Gastrocnemius medialis (tissue), 4 donors: ENCODE results near the gene DEPP1. TPM values are rescaled to one million over a fixed set of nuclear protein-coding genes. Genes with fewer than 3 reads are reported as not detected.

Experiments
- ATAC-seq, 2 donors: fragments of 150-250 bp; one replicate each; pipeline ENCODE4 v1.9.1; 2016
- DNase-seq, 2 donors: peaks; one replicate each; pipeline ENCODE4 v3.0.0-alpha.2; 2019
- H3K27ac ChIP-seq, 4 donors: fragments of 200-600 bp; sonication (generic); 1 replicate in 1 of 4; 2 replicates in 3 of 4; pipeline ENCODE4 v1.5.1; 2016 to 2018; ENCODE audit warnings: mild to moderate bottlenecking in 2 of 4, moderate library complexity in 1 of 4
- H3K27me3 ChIP-seq, 3 donors: fragments of 200-600 bp; sonication (generic) in 2 of 3; 1 replicate in 1 of 3; 2 replicates in 2 of 3; pipeline versions ENCODE4 v1.5.1 to v1.6.0; 2016 to 2019; ENCODE audit warnings: mild to moderate bottlenecking in 1 of 3, moderate library complexity in 1 of 3
- H3K36me3 ChIP-seq, 2 donors: fragments of 200-600 bp; sonication (generic) in 1 of 2; one replicate each; pipeline ENCODE4 v1.5.1; 2017 to 2018
- H3K4me1 ChIP-seq, 2 donors: fragments of 200-600 bp; sonication (generic) in 1 of 2; one replicate each; pipeline ENCODE4 v1.5.1; 2016 to 2017; ENCODE audit warnings: mild to moderate bottlenecking in 2 of 2
- H3K4me3 ChIP-seq, 4 donors: fragments of 200-600 bp; sonication (generic) in 3 of 4; 1 replicate in 1 of 4; 2 replicates in 3 of 4; pipeline ENCODE4 v1.5.1; 2016 to 2019; ENCODE audit warnings: mild to moderate bottlenecking in 2 of 4
- H3K9me3 ChIP-seq, 3 donors: fragments of 200-600 bp; sonication (generic) in 2 of 3; 1 replicate in 1 of 3; 2 replicates in 2 of 3; pipeline ENCODE4 v1.5.1; 2016 to 2019
- POLR2A ChIP-seq, 2 donors: fragments of 450-650 bp; IDR thresholded peaks; one replicate each; pipeline ENCODE4 v1.6.1; 2017; ENCODE audit warnings: antibody characterized with exemption in 2 of 2, mild to moderate bottlenecking in 2 of 2, moderate library complexity in 2 of 2
- in situ Hi-C, 4 donors: fragments of 200-750 bp; cut with MboI; loops; one replicate each; pipeline versions ENCODE4 v1.15.0 to v1.8.0; 2017; ENCODE audit warnings: low sequenced_read_pairs in 4 of 4
- intact Hi-C: fragments of 100-400 bp; cut with DNase I; formaldehyde crosslinking; loops from one replicate; pipeline ENCODE4 v1.15.1; 2023; ENCODE audit warnings: low total_unique reads
- total RNA-seq, 4 donors: library from RNA; depleted of rRNA; stranded (reverse); fragments of >200 nt; gene quantifications; one replicate each; pipeline versions ENCODE4 v1.1.0 to v1.2.3, GENCODE V29; 2016
- TF ChIP-seq, protein P1 (sequence below), 5 experiments: fragments of 450-650 bp in 3 of 5; fragments of 200-600 bp in 2 of 5; sonication (generic) in 2 of 5; IDR thresholded peaks in 4 of 5; conservative IDR thresholded peaks in 1 of 5; 1 replicate in 4 of 5; 2 replicates in 1 of 5; pipeline ENCODE4 v1.5.1; 2016 to 2019; ENCODE audit warnings: antibody characterized with exemption in 5 of 5, mild to moderate bottlenecking in 3 of 5, moderate library complexity in 3 of 5

DEPP1 gene
- total RNA-seq, 4 donors from 2014 or later, result 83.4 to 331 (median 120) TPM

DNA sequence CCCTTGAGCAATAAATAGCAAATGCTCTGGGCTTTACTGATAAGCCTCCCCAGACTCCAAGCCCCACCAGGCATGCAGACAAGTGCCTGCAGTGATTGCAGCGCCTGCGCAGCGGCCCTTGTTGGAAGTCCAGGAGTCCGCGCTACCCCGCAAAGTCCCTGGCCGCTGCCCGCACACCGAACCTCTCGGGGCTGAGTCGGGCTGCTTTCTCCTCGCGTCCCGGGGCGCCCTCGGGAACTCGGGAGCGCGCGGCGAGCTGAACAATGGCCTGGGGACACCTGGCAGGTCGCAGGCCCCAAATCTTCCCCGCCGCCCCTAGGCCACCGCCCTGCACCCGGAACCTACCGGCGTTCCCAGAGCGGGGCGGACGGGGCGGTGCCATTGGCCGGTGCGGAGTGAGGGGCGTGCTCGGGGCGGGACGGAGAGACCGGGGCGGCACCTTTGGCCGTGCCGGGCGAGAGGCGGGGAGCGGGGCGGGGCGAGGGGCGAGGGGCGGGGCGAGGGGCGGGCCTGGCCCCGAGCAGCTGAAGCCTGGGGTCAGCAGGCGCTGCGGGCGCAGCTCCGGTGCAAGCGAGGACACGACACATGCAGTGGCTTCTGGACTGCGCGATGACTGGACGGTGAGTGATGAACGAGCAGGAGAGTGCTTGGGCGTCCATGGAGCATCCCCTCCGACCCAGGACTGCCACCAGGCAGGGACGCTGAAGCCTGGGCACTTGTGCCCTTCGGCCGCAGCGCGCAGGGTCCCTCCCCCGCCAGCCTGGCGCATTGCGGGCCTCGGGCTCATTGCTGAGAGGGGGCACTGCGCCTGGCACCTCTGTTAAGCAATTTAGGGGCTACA is 19.1 kb downstream of the DEPP1 start, which contains the start of gene RASSF4:
RASSF4 (plus strand) TSS at position 556 of the 841 bp plus-strand sequence. CDS start 10,401 bp downstream, outside the sequence.
- Histone ChIP-seq H3K4me3 (peak within 1 kb of the TSS; percentile 72 to 89 (median 86)), H3K9me3 (no peaks in the 10 kb centered on the region), H3K36me3 (peaks cover 0 to 5% of the 10 kb centered on the region in 2 donors), H3K27ac (peak within 1 kb of the TSS; percentile 92 to 97 (median 95)), H3K27me3 (no peaks in the 10 kb centered on the region), H3K4me1 (peaks cover 55 to 61% of the 10 kb centered on the region in 2 donors)
- TF ChIP-seq, protein P1, sequence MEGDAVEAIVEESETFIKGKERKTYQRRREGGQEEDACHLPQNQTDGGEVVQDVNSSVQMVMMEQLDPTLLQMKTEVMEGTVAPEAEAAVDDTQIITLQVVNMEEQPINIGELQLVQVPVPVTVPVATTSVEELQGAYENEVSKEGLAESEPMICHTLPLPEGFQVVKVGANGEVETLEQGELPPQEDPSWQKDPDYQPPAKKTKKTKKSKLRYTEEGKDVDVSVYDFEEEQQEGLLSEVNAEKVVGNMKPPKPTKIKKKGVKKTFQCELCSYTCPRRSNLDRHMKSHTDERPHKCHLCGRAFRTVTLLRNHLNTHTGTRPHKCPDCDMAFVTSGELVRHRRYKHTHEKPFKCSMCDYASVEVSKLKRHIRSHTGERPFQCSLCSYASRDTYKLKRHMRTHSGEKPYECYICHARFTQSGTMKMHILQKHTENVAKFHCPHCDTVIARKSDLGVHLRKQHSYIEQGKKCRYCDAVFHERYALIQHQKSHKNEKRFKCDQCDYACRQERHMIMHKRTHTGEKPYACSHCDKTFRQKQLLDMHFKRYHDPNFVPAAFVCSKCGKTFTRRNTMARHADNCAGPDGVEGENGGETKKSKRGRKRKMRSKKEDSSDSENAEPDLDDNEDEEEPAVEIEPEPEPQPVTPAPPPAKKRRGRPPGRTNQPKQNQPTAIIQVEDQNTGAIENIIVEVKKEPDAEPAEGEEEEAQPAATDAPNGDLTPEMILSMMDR (IDR thresholded peaks at IDR 0.05 in 4 of 5, conservative IDR thresholded peaks at IDR 0.05 in 1 of 5), result peak in 1 of 5 experiments; percentile 23
- peak; percentile 84 to 92 for TF ChIP-seq POLR2A (IDR thresholded peaks at IDR 0.05)
- in situ Hi-C loops (no loop called here), intact Hi-C loops (loop anchor here (1.0 kb wide), 2 partner anchors 19 to 27 kb away; partner anchors contain the start of gene DEPP1)
- DNase-seq (peak; percentile 93 to 94), ATAC-seq (peak; percentile 52 to 57)

DNA sequence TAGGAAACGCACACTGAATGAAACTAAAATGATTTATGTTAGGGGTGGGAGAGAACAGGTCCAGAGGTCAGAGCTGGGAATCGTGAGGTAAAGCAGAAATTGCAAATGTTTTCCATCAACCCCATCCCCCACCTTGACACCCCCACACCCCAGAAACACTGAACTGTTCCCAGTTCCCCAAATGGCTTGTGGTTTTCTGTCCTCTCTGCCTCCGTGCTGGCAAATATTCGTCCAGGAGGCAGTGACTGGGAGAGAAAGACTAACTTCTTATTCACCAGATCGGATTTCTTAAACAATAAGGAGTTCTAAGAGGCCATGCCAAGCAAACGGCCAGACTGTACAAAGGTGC is 19.7 kb downstream of the DEPP1 start:
- H3K4me3 ChIP-seq, result peak overlapping the region; percentile 72 to 89 (median 86)
- ATAC-seq (no peak), DNase-seq (no peak)

DNA sequence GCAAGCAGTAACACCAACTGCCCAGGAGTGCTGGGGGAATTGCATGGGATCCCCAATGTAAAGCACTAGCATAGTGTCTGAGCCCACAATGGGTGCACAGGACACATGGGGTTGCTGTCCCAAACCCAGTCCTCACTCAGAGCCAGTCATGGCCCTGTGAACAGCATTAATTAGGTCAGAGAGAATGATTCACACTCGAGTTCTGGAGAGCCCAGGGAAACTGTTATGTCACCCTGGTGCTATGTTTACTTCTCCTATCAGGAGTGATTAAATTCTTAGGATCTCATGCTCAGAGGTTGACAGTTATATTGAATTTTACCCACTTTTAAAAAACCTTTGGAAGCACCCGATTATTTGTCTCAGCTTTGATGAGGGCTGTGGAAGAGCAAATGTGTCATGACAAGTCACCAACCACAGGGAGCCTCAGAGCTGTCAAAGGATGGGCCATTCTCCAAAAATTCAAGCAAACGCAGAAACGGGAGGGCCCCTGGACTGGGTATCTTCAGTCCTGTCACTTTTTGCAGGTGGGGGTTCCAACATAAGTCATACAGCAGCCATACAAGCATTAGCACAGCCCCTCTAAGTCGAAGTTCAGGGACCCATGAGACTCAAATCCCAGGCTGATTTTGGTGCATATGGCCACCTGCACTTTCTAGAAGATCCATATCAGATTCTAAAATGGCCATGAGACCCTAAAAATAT is 20.3 kb downstream of the DEPP1 start:
- ATAC-seq (peak; percentile 26 to 75), DNase-seq (no peak)
- Histone ChIP-seq H3K4me1 (peaks cover 44 to 54% of the 10 kb centered on the region in 2 donors), H3K4me3 (peak overlapping the region; percentile 72 to 89 (median 86)), H3K9me3 (no peaks in the 10 kb centered on the region), H3K27me3 (no peaks in the 10 kb centered on the region), H3K27ac (peak overlapping the region; percentile 92 to 97 (median 95)), H3K36me3 (peaks cover 0 to 10% of the 10 kb centered on the region in 2 donors)
- intact Hi-C loops, result no loop called here
- in situ Hi-C loops, result no loop called here
- TF ChIP-seq POLR2A (IDR thresholded peaks at IDR 0.05), result no peak
- TF ChIP-seq, protein P1 (IDR thresholded peaks at IDR 0.05 in 4 of 5, conservative IDR thresholded peaks at IDR 0.05 in 1 of 5), result no peak

More for the DNA sequence above, 19.7 kb downstream of the DEPP1 start:
- H3K4me1 ChIP-seq, result peaks cover 49 to 58% of the 10 kb centered on the region in 2 donors
- peaks cover 0 to 9% of the 10 kb centered on the region in 2 donors for H3K36me3 ChIP-seq
- H3K27ac ChIP-seq, result peak overlapping the region; percentile 92 to 97 (median 95)
- TF ChIP-seq, protein P1 (IDR thresholded peaks at IDR 0.05 in 4 of 5, conservative IDR thresholded peaks at IDR 0.05 in 1 of 5), result no peak
- TF ChIP-seq POLR2A (IDR thresholded peaks at IDR 0.05), result no peak
- intact Hi-C loops, result loop anchor here (1.0 kb wide), 2 partner anchors 19 to 27 kb away; partner anchors contain the start of gene DEPP1
- H3K9me3 ChIP-seq, result no peaks in the 10 kb centered on the region
- in situ Hi-C loops, result no loop called here
- H3K27me3 ChIP-seq, result no peaks in the 10 kb centered on the region

DNA sequence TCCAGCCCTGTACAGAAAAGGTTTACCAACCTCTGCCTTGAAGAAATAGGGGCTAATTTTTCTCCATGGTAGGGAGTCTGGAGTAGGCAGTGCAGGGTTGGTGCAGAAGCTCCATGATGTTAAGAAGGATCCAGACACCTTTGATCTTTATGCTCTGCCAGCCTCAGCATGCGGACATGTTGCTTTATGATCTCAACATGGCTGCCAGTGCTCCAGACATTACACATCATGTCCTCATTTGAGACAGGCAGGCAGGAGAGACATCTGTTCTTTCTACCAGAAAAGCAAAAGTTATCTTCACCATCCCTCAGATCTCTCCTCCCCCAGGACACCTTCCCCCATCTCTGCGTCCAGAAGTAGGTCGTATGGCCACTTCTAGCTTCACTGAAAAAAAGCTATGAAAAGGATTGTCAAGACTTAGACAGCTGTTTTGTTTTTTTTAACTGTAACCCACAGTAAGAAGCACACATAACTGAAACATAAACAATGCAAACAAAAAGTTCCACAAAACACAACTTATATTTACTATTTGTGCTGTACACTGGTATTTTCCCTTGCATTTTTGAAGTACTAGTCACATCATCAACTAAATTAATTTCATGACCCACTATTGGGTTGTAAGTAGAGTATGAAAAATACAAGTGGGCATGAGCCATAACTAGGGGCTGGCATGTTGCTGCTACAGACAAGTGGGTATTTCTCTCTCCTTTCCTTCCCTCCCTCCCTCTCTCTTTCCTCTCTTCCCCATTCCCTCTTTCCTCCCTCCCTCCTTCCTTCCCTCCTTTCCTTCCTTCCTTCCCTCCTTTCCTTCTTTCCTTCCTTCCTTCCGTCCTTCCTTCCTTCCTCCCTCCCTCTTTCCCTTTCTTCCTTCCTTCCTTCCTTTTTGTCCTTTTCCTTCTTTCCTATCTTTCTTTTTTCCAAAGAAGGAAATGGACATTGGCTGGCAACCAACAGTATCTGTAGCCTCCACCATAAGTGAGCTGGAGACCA is 21.6 kb downstream of the DEPP1 start:
- no peak for TF ChIP-seq POLR2A (IDR thresholded peaks at IDR 0.05)
- intact Hi-C loops (no loop called here), in situ Hi-C loops (no loop called here)
- Histone ChIP-seq H3K9me3 (no peaks in the 10 kb centered on the region), H3K4me3 (no peak overlapping the region), H3K4me1 (peaks cover 31 to 46% of the 10 kb centered on the region in 2 donors), H3K27me3 (no peaks in the 10 kb centered on the region), H3K36me3 (peaks cover 0 to 10% of the 10 kb centered on the region in 2 donors), H3K27ac (peak overlapping the region; percentile 92 to 97 (median 95))
- DNase-seq (no peak), ATAC-seq (no peak)
